K562 (cell line): ENCODE results near the gene MAP3K4. TPM values are rescaled to one million over a fixed set of nuclear protein-coding genes. Genes with fewer than 3 reads are reported as not detected.

ENCODE experiments used
- ATF3 ChIP-seq, 2 experiments: fragments of 450-650 bp in 1 of 2; sonication (generic) in 1 of 2; formaldehyde crosslinking in 1 of 2; IDR thresholded peaks in 1 of 2; conservative IDR thresholded peaks in 1 of 2; 2 replicates each; pipeline versions ENCODE4 v1.6.1 to v1.8.1; 2016 to 2023; ENCODE audit warnings: mild to moderate bottlenecking in 2 of 2, moderate library complexity in 2 of 2, inconsistent platforms in 1 of 2, missing genetic modification reagents in 1 of 2
- ATF7 ChIP-seq: fragments of 450-650 bp; IDR thresholded peaks from 2 replicates; pipeline ENCODE4 v1.7.1; 2014; ENCODE audit warnings: mild to moderate bottlenecking, moderate library complexity
- CREB3 ChIP-seq: fragments of 450-650 bp; conservative IDR thresholded peaks from 2 replicates; pipeline ENCODE4 v1.6.1; 2016; ENCODE audit warnings: missing genetic modification characterization, low read depth, mild to moderate bottlenecking, missing compliant biosample characterization, moderate library complexity
- ELF1 ChIP-seq: fragments of 200-800 bp; sonication (Bioruptor generic); IDR thresholded peaks from 2 replicates; pipeline ENCODE4 v1.6.1; 2016; ENCODE audit warnings: missing genetic modification characterization, missing compliant biosample characterization
- ELK1 ChIP-seq: sonication (generic); formaldehyde crosslinking; IDR thresholded peaks from 2 replicates; pipeline ENCODE4 v1.8.1; 2022; ENCODE audit warnings: missing genetic modification reagents
- GABPA ChIP-seq: fragments of 200-800 bp; sonication (Bioruptor generic); conservative IDR thresholded peaks from 2 replicates; pipeline ENCODE4 v1.6.1; 2016; ENCODE audit warnings: low read depth, missing genetic modification characterization, missing compliant biosample characterization
- HMGXB4 ChIP-seq: sonication (generic); formaldehyde crosslinking; IDR thresholded peaks from 2 replicates; pipeline ENCODE4 v1.8.1; 2023; ENCODE audit warnings: mild to moderate bottlenecking, missing genetic modification reagents
- PHF8 ChIP-seq: fragments of 200-600 bp; sonication (generic); IDR thresholded peaks from 2 replicates; pipeline ENCODE4 v1.6.1; 2012; ENCODE audit warnings: mixed run types, mild to moderate bottlenecking, inconsistent platforms, low read length, moderate library complexity, borderline replicate concordance
- PTTG1 ChIP-seq: fragments of 450-650 bp; IDR thresholded peaks from 2 replicates; pipeline ENCODE4 v1.6.1; 2016; ENCODE audit warnings: low read depth, mild to moderate bottlenecking, missing genetic modification characterization, missing compliant biosample characterization
- RBM22 ChIP-seq: fragments of 200-400 bp; formaldehyde crosslinking; IDR thresholded peaks from 2 replicates; pipeline ENCODE4 v1.6.1; 2018; ENCODE audit warnings: low read length, low read depth; ENCODE audit not compliant: poor library complexity, severe bottlenecking
- ZBTB7A ChIP-seq: IDR thresholded peaks from 2 replicates; pipeline ENCODE4 v1.6.1; 2011; ENCODE audit warnings: low read depth, mild to moderate bottlenecking, low read length, moderate library complexity, borderline replicate concordance; ENCODE audit not compliant: control insufficient read depth
- ZNF143 ChIP-seq: sonication (generic); formaldehyde crosslinking; IDR thresholded peaks from 2 replicates; pipeline ENCODE4 v1.9.0; 2022; ENCODE audit warnings: mild to moderate bottlenecking, missing genetic modification reagents
- ZNF24 ChIP-seq: fragments of 450-650 bp; IDR thresholded peaks from 2 replicates; pipeline ENCODE4 v1.6.1; 2016
- ZNF766 ChIP-seq: fragments of 200-800 bp; sonication (Bioruptor generic); conservative IDR thresholded peaks from 2 replicates; pipeline ENCODE4 v1.6.1; 2016; ENCODE audit warnings: missing genetic modification characterization, missing compliant biosample characterization
- ZNF785 ChIP-seq: fragments of 250-450 bp; sonication (Bioruptor Pico); IDR thresholded peaks from 2 replicates; pipeline ENCODE4 v1.4.0; 2020; ENCODE audit warnings: mild to moderate bottlenecking
- polyA plus RNA-seq, 8 experiments: library from polyadenylated mRNA; depleted of rRNA in 4 of 8; stranded (reverse) in 5 of 8; unstranded in 3 of 8; fragments of >200 nt; fragmentation: Nextera tagmentation in 2 of 8; fragmentation: Illumina TruSeq in 1 of 8; extraction: Ambion mirVana in 2 of 8; extraction: Trizol in 1 of 8; gene quantifications; 2 replicates each; pipeline versions ENCODE4 v1.2.1 to v1.2.3, GENCODE V29; 2011 to 2014; ENCODE audit warnings: inconsistent platforms in 1 of 8, missing spikeins in 1 of 8
- total RNA-seq, 7 experiments: library from RNA; depleted of rRNA in 6 of 7; stranded (reverse); fragments of >200 nt in 6 of 7; fragmentation: Illumina TruSeq in 2 of 7; extraction: Trizol in 2 of 7; gene quantifications; 2 replicates each; pipeline versions ENCODE4 v1.2.1 to v1.2.3, GENCODE V29; 2011 to 2021; ENCODE audit warnings: low replicate concordance in 1 of 7

Gene MAP3K4
- total and polyA plus RNA-seq, 9 of the 15 experiments (the other 6 are each of a cell fraction or from before 2014, with no cell fraction given) = 21.0 to 77.2 (median 48.9) TPM

- TF ChIP-seq ELK1 (CRISPR knock-in tag) (no peak), GABPA (peak; percentile 59), PHF8 (peak; percentile 95), RBM22 (peak; percentile 29), ZNF24 (peak; percentile 64; the same call in 1 of the 2 replicates), ZNF766 (CRISPR knock-in tag) (0 out of 2 replicates have a peak, but pooled peaks have one; percentile 28), HMGXB4 (CRISPR knock-in tag) (peak; percentile 96), ATF7 (peak; percentile 81; the same call in 1 of the 2 replicates), ZBTB7A (peak; percentile 68; the same call in 1 of the 2 replicates), ELF1 (tag) (no peak), CREB3 (tag) (no peak), PTTG1 (tag) (no peak), ZNF785 (CRISPR knock-in tag) (no peak), ATF3 (IDR thresholded peaks at IDR 0.05) (no peak; the same call in 1 of the 2 replicates), ATF3 (CRISPR knock-in tag; conservative IDR thresholded peaks at IDR 0.05) (no peak), ZNF143 (CRISPR knock-in tag) (no peak; the same call in 1 of the 2 replicates)
Measured at GRCh38 chr6:160991406-160992060, at the start of gene MAP3K4 (continued).
